PFSK-1 (cell line): ENCODE data around the gene CLIP1.

Experiments
- FOXP2 ChIP-seq: optimal IDR thresholded peaks from 2 replicates; pipeline ENCODE3; 2011; ENCODE audit warnings: borderline replicate concordance, control low read depth, inconsistent platforms; ENCODE audit not compliant: insufficient read depth; ENCODE audit errors: extremely low read length, extremely low read depth
- POLR2AphosphoS5 ChIP-seq: IDR thresholded peaks from 2 replicates; pipeline ENCODE4 v1.6.1; 2012; ENCODE audit warnings: low read depth, mild to moderate bottlenecking, control low read depth, low read length, moderate library complexity
- REST ChIP-seq, 2 experiments: IDR thresholded peaks; 2 replicates each; pipeline versions ENCODE4 v1.6.1 to v1.8.0; 2011 to 2012; ENCODE audit warnings: low read depth in 2 of 2, low read length in 2 of 2, control low read depth in 1 of 2, inconsistent platforms in 1 of 2, mild to moderate bottlenecking in 1 of 2, moderate library complexity in 1 of 2; ENCODE audit not compliant: insufficient read depth in 1 of 2
- SIN3A ChIP-seq: IDR thresholded peaks from 2 replicates; pipeline ENCODE4 v1.6.1; 2012; ENCODE audit warnings: mild to moderate bottlenecking, low read length, moderate library complexity, borderline replicate concordance; ENCODE audit not compliant: insufficient read depth
- TAF1 ChIP-seq: IDR thresholded peaks from 2 replicates; pipeline ENCODE4 v1.6.1; 2012; ENCODE audit warnings: low read length, control low read depth, borderline replicate concordance; ENCODE audit not compliant: insufficient read depth

Gene CLIP1

DNA sequence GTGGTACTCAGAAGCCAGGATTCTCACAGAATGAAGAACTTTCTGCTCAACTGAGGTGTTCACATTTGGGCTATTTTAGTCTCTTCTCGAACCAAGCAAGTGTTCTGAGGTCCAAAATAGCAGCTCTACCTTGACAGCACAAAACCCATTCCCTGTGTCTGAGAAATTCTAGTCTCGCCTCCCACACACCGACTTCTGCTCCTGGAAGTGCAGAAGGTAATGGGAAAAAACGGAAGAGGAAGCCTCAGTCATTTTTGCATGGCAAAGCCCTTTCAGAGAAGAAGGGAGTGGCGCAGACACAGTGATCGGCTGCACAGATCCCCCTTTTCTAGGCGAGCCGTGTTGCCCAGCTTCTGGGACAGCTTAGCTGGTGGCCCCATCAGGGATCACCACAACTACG lies 125.0 kb downstream of the CLIP1 start:
- TF ChIP-seq REST (IDR thresholded peaks at IDR 0.05; ENCODE audit: insufficient read depth in 1 of 2, low read depth in 2 of 2, low read length in 2 of 2) (no peak), POLR2AphosphoS5 (no peak), TAF1 (no peak), FOXP2 (no peak), SIN3A (no peak)

DNA sequence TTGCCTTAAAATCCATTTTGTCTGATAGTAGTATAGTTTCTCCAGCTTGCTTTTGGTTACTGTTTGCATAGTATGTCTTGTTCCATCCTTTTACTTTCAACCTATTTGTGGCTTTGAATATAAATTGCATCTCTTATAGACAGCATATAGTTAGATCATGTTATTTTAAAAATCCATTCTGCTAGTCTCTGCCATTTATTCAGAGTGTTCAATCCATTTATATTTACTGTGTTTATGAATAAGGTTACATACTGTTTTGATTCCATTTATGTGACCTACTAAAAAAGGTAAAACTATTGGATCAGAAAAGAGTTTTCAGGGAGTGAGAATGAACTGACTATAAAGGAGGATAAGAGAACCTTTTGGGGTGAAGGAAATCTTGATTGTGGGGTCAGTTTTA lies 126.6 kb downstream of the CLIP1 start:
- TF ChIP-seq REST (IDR thresholded peaks at IDR 0.05; ENCODE audit: insufficient read depth in 1 of 2, low read depth in 2 of 2, low read length in 2 of 2) = no peak
- no peak for TF ChIP-seq TAF1
- no peak for TF ChIP-seq FOXP2
- no peak for TF ChIP-seq POLR2AphosphoS5
- no peak for TF ChIP-seq SIN3A

- no peak for TF ChIP-seq SIN3A
- TF ChIP-seq POLR2AphosphoS5 = no peak
- TF ChIP-seq TAF1 = no peak
- no peak for TF ChIP-seq FOXP2
- TF ChIP-seq REST (IDR thresholded peaks at IDR 0.05; ENCODE audit: insufficient read depth in 1 of 2, low read depth in 2 of 2, low read length in 2 of 2) = no peak
Observed at GRCh38 chr12:122293081-122293480, 129.4 kb downstream of the CLIP1 start.

DNA sequence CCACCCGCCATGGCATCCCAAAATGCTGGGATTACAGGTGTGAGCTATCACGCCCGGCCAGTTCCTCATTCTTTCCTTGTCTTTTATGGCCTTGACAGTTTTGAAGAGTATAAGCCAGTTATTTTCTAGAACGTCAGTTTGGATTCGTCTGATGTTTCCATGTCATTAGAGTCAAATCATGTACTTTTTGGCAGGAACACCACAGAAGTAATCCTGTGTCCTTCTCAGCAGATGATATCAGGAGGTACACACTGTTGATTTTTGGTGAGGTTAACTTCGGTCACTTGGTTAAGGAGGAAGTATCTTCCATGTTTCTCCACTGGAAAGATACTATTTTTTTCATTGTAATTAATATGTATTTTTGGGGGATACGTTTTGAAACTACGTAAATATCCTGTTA lies 131.0 kb downstream of the CLIP1 start:
- no peak for TF ChIP-seq REST (IDR thresholded peaks at IDR 0.05; ENCODE audit: insufficient read depth in 1 of 2, low read depth in 2 of 2, low read length in 2 of 2)
- TF ChIP-seq TAF1 = no peak
- no peak for TF ChIP-seq POLR2AphosphoS5
- no peak for TF ChIP-seq SIN3A

- TF ChIP-seq SIN3A = no peak
- no peak for TF ChIP-seq POLR2AphosphoS5
- no peak for TF ChIP-seq FOXP2
- TF ChIP-seq TAF1 = no peak
- no peak for TF ChIP-seq REST (IDR thresholded peaks at IDR 0.05; ENCODE audit: insufficient read depth in 1 of 2, low read depth in 2 of 2, low read length in 2 of 2)
Observed at GRCh38 chr12:122283680-122284079, 138.8 kb downstream of the CLIP1 start.
